MM.1S (cell line): Measurements from ENCODE around the gene RSPH6A.

Experiments
- DNase-seq: peaks from one replicate; pipeline ENCODE4 v3.0.0-alpha.2; 2015
- H2AFZ ChIP-seq: fragments of 300-600 bp; sonication (generic); 2 replicates; pipeline ENCODE4 v1.6.0; 2016; ENCODE audit warnings: antibody characterized with exemption, low read length
- H3F3A ChIP-seq: fragments of 300-600 bp; sonication (generic); 2 replicates; pipeline ENCODE4 v1.6.1; 2016; ENCODE audit warnings: mild to moderate bottlenecking, antibody characterized with exemption, low read length, moderate library complexity, mixed read lengths; ENCODE audit not compliant: insufficient read depth
- H3K27ac ChIP-seq: fragments of 300-600 bp; sonication (generic); 2 replicates; pipeline ENCODE4 v1.5.1; 2016; ENCODE audit warnings: mild to moderate bottlenecking, low read length
- H3K27me3 ChIP-seq: fragments of 300-600 bp; sonication (generic); replicated peaks from 2 replicates; pipeline ENCODE4 v1.6.0; 2016; ENCODE audit warnings: low read length; ENCODE audit not compliant: insufficient read depth
- H3K36me3 ChIP-seq: fragments of 300-600 bp; sonication (generic); replicated peaks from 2 replicates; pipeline ENCODE4 v1.6.1; 2016; ENCODE audit warnings: mild to moderate bottlenecking, low read length, mixed read lengths; ENCODE audit not compliant: insufficient read depth
- H3K4me1 ChIP-seq: fragments of 300-600 bp; sonication (generic); 2 replicates; pipeline ENCODE4 v1.6.1; 2016; ENCODE audit warnings: low read length, mixed read lengths
- H3K4me2 ChIP-seq: fragments of 300-600 bp; sonication (generic); 2 replicates; pipeline ENCODE4 v1.6.0; 2016; ENCODE audit warnings: low read depth, low read length
- H3K4me3 ChIP-seq: fragments of 300-600 bp; sonication (generic); 2 replicates; pipeline ENCODE4 v1.5.1; 2016; ENCODE audit warnings: low read length, mixed read lengths
- H3K79me2 ChIP-seq: fragments of 300-600 bp; sonication (generic); 2 replicates; pipeline ENCODE4 v1.6.1; 2016; ENCODE audit warnings: mixed run types, low read length, mixed read lengths
- H3K9ac ChIP-seq: fragments of 300-600 bp; sonication (generic); 2 replicates; pipeline ENCODE4 v1.6.1; 2016; ENCODE audit warnings: low read length, mixed read lengths
- H3K9me2 ChIP-seq: fragments of 300-600 bp; sonication (generic); replicated peaks from 2 replicates; pipeline ENCODE4 v1.6.1; 2016; ENCODE audit warnings: mild to moderate bottlenecking, low read length, mixed read lengths; ENCODE audit not compliant: insufficient read depth
- H3K9me3 ChIP-seq: fragments of 300-600 bp; sonication (generic); replicated peaks from 2 replicates; pipeline ENCODE4 v1.6.1; 2016; ENCODE audit warnings: mild to moderate bottlenecking, low read length, mixed read lengths; ENCODE audit not compliant: insufficient read depth
- H4K20me1 ChIP-seq: fragments of 300-600 bp; sonication (generic); 2 replicates; pipeline ENCODE4 v1.6.1; 2016; ENCODE audit warnings: mild to moderate bottlenecking, low read length, moderate library complexity, mixed read lengths; ENCODE audit not compliant: insufficient read depth
- EZH2 ChIP-seq: fragments of 300-600 bp; sonication (generic); optimal IDR thresholded peaks from 2 replicates; pipeline ENCODE3; 2017; ENCODE audit warnings: low read depth, mild to moderate bottlenecking, antibody characterized with exemption, low read length, mixed read lengths
- EZH2phosphoT487 ChIP-seq: fragments of 300-600 bp; sonication (generic); IDR thresholded peaks from 2 replicates; pipeline ENCODE4 v1.6.1; 2018; ENCODE audit warnings: antibody characterized with exemption, low read length
- TF ChIP-seq, protein P1 (sequence below): fragments of 300-600 bp; sonication (generic); IDR thresholded peaks from 2 replicates; pipeline ENCODE4 v1.5.1; 2016; ENCODE audit warnings: antibody characterized with exemption, low read length, mixed read lengths

Gene RSPH6A

DNA sequence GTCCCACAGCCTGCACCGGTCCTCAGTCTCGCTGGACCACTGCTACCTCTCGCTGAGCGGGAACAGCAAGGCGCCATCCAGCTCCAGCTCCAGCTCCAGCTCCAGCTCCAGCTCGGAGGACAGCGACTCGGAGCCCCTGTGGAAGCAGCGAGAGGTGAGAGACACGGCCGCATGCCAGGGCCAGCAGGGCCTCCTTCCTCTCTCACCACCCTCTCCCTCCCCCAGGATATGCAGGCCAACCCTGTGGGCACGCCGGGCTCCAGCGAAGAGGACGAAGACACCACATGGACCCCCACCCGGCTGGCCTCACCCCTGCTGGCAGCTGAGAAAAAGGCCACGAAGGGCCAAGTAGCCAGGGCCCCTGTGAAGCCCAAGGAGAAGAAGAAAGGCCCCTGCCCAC is 53.4 kb downstream of the RSPH6A start:
- Histone ChIP-seq H3K9ac (no peak overlapping the region), H3F3A (no peaks in the 10 kb centered on the region)

DNA sequence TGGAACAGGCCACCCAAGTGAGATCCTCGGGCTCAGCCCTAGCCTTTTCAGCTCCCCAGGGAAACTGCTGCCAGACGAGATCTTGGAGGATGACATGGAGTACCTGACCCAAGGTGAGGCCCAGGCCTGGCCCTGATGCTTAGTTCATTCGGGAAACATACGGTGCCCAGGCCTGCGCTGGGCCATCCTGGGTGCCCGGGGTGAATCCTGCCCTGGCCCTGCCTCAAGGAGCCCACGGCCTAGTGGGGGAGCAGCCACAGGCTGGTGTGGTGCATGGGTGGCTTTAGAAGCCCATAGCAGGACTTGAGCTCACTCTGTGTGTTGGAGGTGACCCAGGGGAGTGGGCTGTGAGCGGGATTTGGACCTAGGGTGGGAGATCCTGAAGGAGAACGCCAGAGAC is 56.2 kb downstream of the RSPH6A start:
- Histone ChIP-seq H3K9me2 (no peaks in the 10 kb centered on the region), H3K4me3 (no peak overlapping the region), H3K9ac (no peak overlapping the region), H4K20me1 (no peaks in the 10 kb centered on the region), H3K36me3 (no peaks in the 10 kb centered on the region), H3K4me1 (no peaks in the 10 kb centered on the region), H2AFZ (no peak overlapping the region), H3K27ac (no peak overlapping the region), H3K4me2 (no peak overlapping the region), H3F3A (no peaks in the 10 kb centered on the region), H3K27me3 (peaks cover 22% of the 10 kb centered on the region; the same call in 1 of the 2 replicates), H3K9me3 (no peaks in the 10 kb centered on the region), H3K79me2 (no peaks in the 10 kb centered on the region)
- TF ChIP-seq EZH2phosphoT487 (no peak), EZH2 (no peak)
- TF ChIP-seq, protein P1, sequence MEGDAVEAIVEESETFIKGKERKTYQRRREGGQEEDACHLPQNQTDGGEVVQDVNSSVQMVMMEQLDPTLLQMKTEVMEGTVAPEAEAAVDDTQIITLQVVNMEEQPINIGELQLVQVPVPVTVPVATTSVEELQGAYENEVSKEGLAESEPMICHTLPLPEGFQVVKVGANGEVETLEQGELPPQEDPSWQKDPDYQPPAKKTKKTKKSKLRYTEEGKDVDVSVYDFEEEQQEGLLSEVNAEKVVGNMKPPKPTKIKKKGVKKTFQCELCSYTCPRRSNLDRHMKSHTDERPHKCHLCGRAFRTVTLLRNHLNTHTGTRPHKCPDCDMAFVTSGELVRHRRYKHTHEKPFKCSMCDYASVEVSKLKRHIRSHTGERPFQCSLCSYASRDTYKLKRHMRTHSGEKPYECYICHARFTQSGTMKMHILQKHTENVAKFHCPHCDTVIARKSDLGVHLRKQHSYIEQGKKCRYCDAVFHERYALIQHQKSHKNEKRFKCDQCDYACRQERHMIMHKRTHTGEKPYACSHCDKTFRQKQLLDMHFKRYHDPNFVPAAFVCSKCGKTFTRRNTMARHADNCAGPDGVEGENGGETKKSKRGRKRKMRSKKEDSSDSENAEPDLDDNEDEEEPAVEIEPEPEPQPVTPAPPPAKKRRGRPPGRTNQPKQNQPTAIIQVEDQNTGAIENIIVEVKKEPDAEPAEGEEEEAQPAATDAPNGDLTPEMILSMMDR = no peak
- DNase-seq = no peak

More for the DNA sequence above, 53.4 kb downstream of the RSPH6A start:
- Histone ChIP-seq H3K27ac (no peak overlapping the region), H3K4me3 (no peak overlapping the region), H3K79me2 (no peaks in the 10 kb centered on the region), H3K9me2 (no peaks in the 10 kb centered on the region), H3K4me1 (no peaks in the 10 kb centered on the region), H3K36me3 (no peaks in the 10 kb centered on the region), H3K4me2 (no peak overlapping the region), H3K9me3 (no peaks in the 10 kb centered on the region), H3K27me3 (peaks cover 25% of the 10 kb centered on the region; the same call in 1 of the 2 replicates), H2AFZ (no peak overlapping the region), H4K20me1 (no peaks in the 10 kb centered on the region)
- TF ChIP-seq EZH2 = no peak
- TF ChIP-seq EZH2phosphoT487 = no peak
- TF ChIP-seq, protein P1 = no peak
- no peak for DNase-seq

DNA sequence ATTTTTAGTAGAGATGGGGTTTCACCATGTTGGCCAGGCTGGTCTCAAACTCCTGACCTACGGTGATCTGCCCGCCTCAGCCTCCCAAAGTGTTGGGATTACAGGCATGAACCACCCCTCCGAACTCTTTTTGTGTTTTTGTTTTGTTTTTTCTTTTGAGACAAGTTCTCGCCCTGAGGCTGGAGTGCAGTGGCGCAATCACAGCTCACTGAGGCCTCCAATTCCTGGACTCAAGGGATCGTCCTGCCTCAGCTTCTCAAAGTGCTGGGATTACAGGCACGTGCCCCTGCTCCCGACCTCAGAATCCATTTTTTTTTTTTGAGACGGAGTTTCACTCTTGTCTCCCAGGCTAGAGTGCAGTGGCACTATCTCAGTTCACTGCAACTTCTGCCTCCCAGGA is 57.4 kb downstream of the RSPH6A start:
- DNase-seq = no peak
- Histone ChIP-seq H4K20me1 (no peaks in the 10 kb centered on the region), H3K9ac (no peak overlapping the region), H2AFZ (no peak overlapping the region), H3K4me3 (no peak overlapping the region), H3F3A (no peaks in the 10 kb centered on the region), H3K79me2 (no peaks in the 10 kb centered on the region), H3K27me3 (peaks cover 12% of the 10 kb centered on the region; the same call in 1 of the 2 replicates), H3K9me3 (no peaks in the 10 kb centered on the region), H3K9me2 (no peaks in the 10 kb centered on the region), H3K4me2 (no peak overlapping the region), H3K27ac (no peak overlapping the region), H3K36me3 (no peaks in the 10 kb centered on the region), H3K4me1 (no peaks in the 10 kb centered on the region)
- TF ChIP-seq, protein P1 = no peak
- TF ChIP-seq EZH2 (no peak), EZH2phosphoT487 (no peak)
